Naive thymus-derived CD4-positive, alpha-beta T cell (primary cell): ENCODE data around the gene ZNF181. TPM values are rescaled to one million over a fixed set of nuclear protein-coding genes. Genes with fewer than 3 reads are reported as not detected.

Experiments used
- ATAC-seq: fragments of 150-1000 bp; cut with Tn5 transposase; 2 replicates; pipeline ENCODE4 v1.10.0; 2021; ENCODE audit warnings: mild to moderate bottlenecking, moderate library complexity
- CTCF ChIA-PET: fragments of 350-600 bp; sonication (Branson Sonifier 250); formaldehyde crosslinking; loops from one replicate; lab custom pipeline; 2021; ENCODE audit warnings: antibody characterized with exemption; lab: Charles Lee
- POLR2A ChIA-PET: fragments of 350-600 bp; sonication (Branson Sonifier 250); formaldehyde crosslinking; loops from one replicate; lab custom pipeline; 2021; ENCODE audit warnings: antibody characterized with exemption, inconsistent platforms; lab: Charles Lee
- DNase-seq, 9 donors: peaks; one replicate each; pipeline versions ENCODE4 v3.0.0 to v3.0.0-alpha.2; 2020 to 2022; ENCODE audit warnings: mixed read lengths in 1 of 9
- H3K27ac ChIP-seq: one replicate; pipeline ENCODE4 v1.7.0; 2013; ENCODE audit warnings: mild to moderate bottlenecking, low read depth, low read length, moderate library complexity
- H3K27me3 ChIP-seq, 2 donors: one replicate each; pipeline ENCODE4 v1.7.0; 2013; ENCODE audit warnings: low read length in 2 of 2, mild to moderate bottlenecking in 2 of 2, moderate library complexity in 2 of 2; ENCODE audit not compliant: control insufficient read depth in 2 of 2, insufficient read depth in 2 of 2
- H3K36me3 ChIP-seq, 3 experiments: 1 replicate in 2 of 3; 2 replicates in 1 of 3; pipeline ENCODE4 v1.7.0; 2013; ENCODE audit warnings: low read length in 3 of 3, mild to moderate bottlenecking in 3 of 3, moderate library complexity in 1 of 3; ENCODE audit not compliant: insufficient read depth in 3 of 3, control insufficient read depth in 2 of 3
- H3K4me1 ChIP-seq, 2 donors: one replicate each; pipeline ENCODE4 v1.7.0; 2013; ENCODE audit warnings: low read length in 2 of 2, mild to moderate bottlenecking in 2 of 2, moderate library complexity in 1 of 2; ENCODE audit not compliant: control insufficient read depth in 2 of 2, insufficient read depth in 2 of 2
- H3K4me3 ChIP-seq: 2 replicates; pipeline ENCODE4 v1.7.0; 2013; ENCODE audit warnings: mild to moderate bottlenecking, low read length
- H3K9me3 ChIP-seq, 3 experiments: 1 replicate in 2 of 3; 2 replicates in 1 of 3; pipeline ENCODE4 v1.7.0; 2013; ENCODE audit warnings: low read length in 3 of 3; ENCODE audit not compliant: control insufficient read depth in 2 of 3
- H3K27ac Mint-ChIP-seq, 9 donors: one replicate each; pipeline ENCODE4 v1.8.0; 2020 to 2022; ENCODE audit warnings: mixed read lengths in 9 of 9, mild to moderate bottlenecking in 8 of 9, moderate library complexity in 5 of 9, inconsistent platforms in 2 of 9
- H3K27me3 Mint-ChIP-seq, 5 donors: one replicate each; pipeline ENCODE4 v1.8.0; 2021 to 2022; ENCODE audit warnings: mixed read lengths in 5 of 5, mild to moderate bottlenecking in 1 of 5
- H3K36me3 Mint-ChIP-seq, 5 donors: one replicate each; pipeline ENCODE4 v1.8.0; 2020 to 2022; ENCODE audit warnings: mixed read lengths in 5 of 5, mild to moderate bottlenecking in 3 of 5, inconsistent platforms in 1 of 5
- H3K4me1 Mint-ChIP-seq, 7 donors: one replicate each; pipeline ENCODE4 v1.8.0; 2020 to 2022; ENCODE audit warnings: mixed read lengths in 7 of 7, mild to moderate bottlenecking in 3 of 7, inconsistent platforms in 1 of 7
- H3K4me3 Mint-ChIP-seq, 10 donors: one replicate each; pipeline ENCODE4 v1.8.0; 2020 to 2022; ENCODE audit warnings: mild to moderate bottlenecking in 10 of 10, mixed read lengths in 10 of 10, moderate library complexity in 6 of 10, inconsistent platforms in 2 of 10
- H3K9me3 Mint-ChIP-seq, 11 donors: one replicate each; pipeline ENCODE4 v1.8.0; 2020 to 2022; ENCODE audit warnings: mixed read lengths in 11 of 11, mild to moderate bottlenecking in 4 of 11, inconsistent platforms in 1 of 11, moderate library complexity in 1 of 11
- intact Hi-C, 2 donors: fragments of 100-400 bp; cut with micrococcal nuclease; formaldehyde crosslinking; loops; one replicate each; pipeline ENCODE4 v1.15.1; 2023
- polyA plus RNA-seq, 2 donors: library from polyadenylated mRNA; unstranded; fragments of 300-500 nt; fragmentation: Illumina TruSeq; gene quantifications; one replicate each; pipeline ENCODE4 v1.2.3, GENCODE V29; 2021
- total RNA-seq, 6 experiments: library from RNA in 5 of 6; stranded (reverse) in 5 of 6; gene quantifications; 1 replicate in 5 of 6; 2 replicates in 1 of 6; pipeline ENCODE4 v1.2.3 and lab custom pipeline; 2021 to 2026

The ZNF181 gene
- total and polyA plus RNA-seq, 7 experiments from 2014 or later = 4.8 to 36.0 (median 25.5) TPM

DNA sequence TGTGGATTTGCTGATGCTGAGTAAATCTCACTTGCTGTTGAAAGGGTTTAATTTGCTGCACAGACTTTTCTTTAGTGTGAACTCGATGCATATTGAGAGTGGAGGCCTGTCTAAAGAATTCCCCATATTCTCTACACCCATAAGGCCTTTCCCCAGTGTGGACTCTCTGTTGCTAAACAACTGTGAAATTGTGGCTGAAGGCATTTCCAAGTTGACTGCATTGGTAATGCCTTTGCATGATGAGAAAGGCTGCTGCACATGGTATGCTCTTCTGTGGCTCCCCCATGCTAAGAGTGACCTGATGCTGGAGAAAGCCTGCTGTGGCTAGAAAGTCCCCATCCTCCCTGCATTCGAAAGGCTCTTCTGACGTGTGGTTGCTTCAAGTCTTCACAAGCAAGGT is 45.6 kb downstream of the ZNF181 start:
- Mint-ChIP-seq H3K9me3 (peaks cover 2 to 27% (median 7%) of the 10 kb centered on the region in 11 donors), H3K27me3 (peaks cover 0 to 15% (median 5%) of the 10 kb centered on the region in 5 donors), H3K36me3 (peaks cover 0 to 26% (median 10%) of the 10 kb centered on the region in 5 donors), H3K4me1 (peaks cover 0 to 5% (median 0%) of the 10 kb centered on the region in 7 donors), H3K27ac (no peak overlapping the region), H3K4me3 (no peak overlapping the region)
- Histone ChIP-seq H3K4me1 (no peaks in the 10 kb centered on the region), H3K27ac (no peak overlapping the region), H3K36me3 (no peaks in the 10 kb centered on the region), H3K9me3 (no peaks in the 10 kb centered on the region), H3K4me3 (no peak overlapping the region), H3K27me3 (no peaks in the 10 kb centered on the region)
- ChIA-PET CTCF (no interaction called here), POLR2A (no interaction called here)
- ATAC-seq (no peak), DNase-seq (no peak)
- intact Hi-C loops = loop anchor here in 1 of 2 donors (10.0 kb wide), 1 partner anchor 145 kb away; the partner anchor contains the start of gene ZNF30

DNA sequence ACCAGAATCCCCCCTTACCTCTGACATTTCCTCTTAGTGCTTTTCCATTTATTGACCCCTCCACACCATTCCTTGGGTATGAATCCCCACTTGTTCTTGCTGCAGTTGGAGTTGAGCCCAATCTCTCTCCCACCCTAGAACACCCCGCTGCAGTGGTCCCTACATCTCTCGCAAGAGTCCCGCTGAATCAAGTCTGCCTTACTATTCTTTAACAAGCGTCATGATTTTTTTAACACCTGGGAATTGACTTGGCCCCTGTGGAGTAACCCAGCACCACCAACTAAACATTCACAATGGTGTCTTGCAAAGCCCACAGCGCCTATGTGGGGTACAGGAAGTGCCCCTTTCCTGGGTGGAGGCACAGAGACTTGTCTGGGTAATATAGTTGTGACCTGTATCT is 52.2 kb downstream of the ZNF181 start:
- ChIA-PET POLR2A (no interaction called here), CTCF (no interaction called here)
- Mint-ChIP-seq H3K4me3 (no peak overlapping the region), H3K27ac (no peak overlapping the region), H3K4me1 (no peaks in the 10 kb centered on the region), H3K27me3 (no peaks in the 10 kb centered on the region), H3K9me3 (peaks cover 0 to 15% (median 4%) of the 10 kb centered on the region in 11 donors), H3K36me3 (peaks cover 0 to 41% (median 20%) of the 10 kb centered on the region in 5 donors)
- H3K27ac ChIP-seq = no peak overlapping the region
- H3K36me3 ChIP-seq = no peaks in the 10 kb centered on the region
- H3K27me3 ChIP-seq = no peaks in the 10 kb centered on the region
- intact Hi-C loops = no loop called here
- no peaks in the 10 kb centered on the region for H3K9me3 ChIP-seq
- DNase-seq (no peak), ATAC-seq (no peak)
- no peak overlapping the region for H3K4me3 ChIP-seq
- no peaks in the 10 kb centered on the region for H3K4me1 ChIP-seq

DNA sequence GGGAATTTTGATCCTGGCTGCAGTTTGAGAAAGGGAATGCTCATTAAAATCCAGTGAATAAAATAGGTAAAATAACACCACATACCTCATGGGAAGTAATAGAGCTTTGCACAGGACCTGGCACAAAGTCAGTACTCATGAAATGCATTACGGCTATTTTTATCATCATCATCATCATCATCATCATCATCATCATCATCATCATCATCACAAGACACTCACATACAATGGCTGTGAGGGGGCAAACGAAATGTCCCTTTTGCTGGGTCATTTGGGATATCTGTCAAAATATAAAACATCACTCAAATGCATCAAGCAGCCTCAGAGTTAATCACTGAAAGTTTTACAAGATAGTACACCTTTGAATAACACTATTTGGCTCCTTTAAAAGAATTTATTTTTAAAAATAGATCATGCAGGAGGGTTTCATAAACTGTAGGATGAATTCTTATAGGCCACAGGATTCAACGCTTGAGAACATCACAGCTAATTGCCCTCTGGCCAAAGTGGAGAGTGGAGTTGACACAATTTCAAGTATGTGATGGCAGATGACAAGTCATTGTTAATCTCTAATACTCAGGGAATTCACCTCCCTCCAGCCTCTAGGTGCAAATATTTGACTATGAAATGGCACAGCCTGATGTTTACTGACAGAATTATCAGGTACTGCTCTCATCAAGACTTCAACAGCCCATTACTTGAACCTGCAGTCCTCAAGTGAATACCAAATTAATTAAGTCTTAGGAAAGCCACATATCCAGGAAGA is 53.2 kb downstream of the ZNF181 start:
- no peak overlapping the region for H3K4me3 ChIP-seq
- H3K36me3 ChIP-seq = no peaks in the 10 kb centered on the region
- intact Hi-C loops = no loop called here
- POLR2A ChIA-PET = no interaction called here
- Mint-ChIP-seq H3K27me3 (no peaks in the 10 kb centered on the region), H3K27ac (no peak overlapping the region), H3K4me1 (no peaks in the 10 kb centered on the region), H3K9me3 (peaks cover 0 to 18% (median 4%) of the 10 kb centered on the region in 11 donors), H3K4me3 (no peak overlapping the region), H3K36me3 (peaks cover 0 to 41% (median 20%) of the 10 kb centered on the region in 5 donors)
- H3K9me3 ChIP-seq = no peaks in the 10 kb centered on the region
- CTCF ChIA-PET = no interaction called here
- no peak for ATAC-seq
- DNase-seq = no peak
- no peak overlapping the region for H3K27ac ChIP-seq
- H3K27me3 ChIP-seq = no peaks in the 10 kb centered on the region
- H3K4me1 ChIP-seq = no peaks in the 10 kb centered on the region

DNA sequence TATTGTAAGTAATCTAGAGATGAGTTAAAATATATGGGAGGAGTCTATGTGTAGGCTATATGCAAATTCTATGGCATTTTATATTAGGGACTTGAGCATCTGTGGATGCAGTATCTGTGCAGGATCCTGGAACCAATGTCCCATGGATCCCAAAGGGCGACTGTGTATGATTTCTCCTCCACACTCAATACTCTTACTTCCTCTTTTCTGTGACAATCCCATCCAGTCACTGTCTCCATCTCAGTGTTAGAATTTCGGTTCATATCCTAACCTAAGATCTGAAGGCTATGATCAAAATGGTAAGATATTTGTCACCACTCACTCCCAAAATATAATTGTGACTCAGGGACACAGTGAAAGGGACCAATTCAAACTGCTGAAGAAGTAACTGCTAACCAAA is 54.0 kb downstream of the ZNF181 start:
- Mint-ChIP-seq H3K36me3 (peaks cover 0 to 48% (median 22%) of the 10 kb centered on the region in 5 donors), H3K27me3 (no peaks in the 10 kb centered on the region), H3K27ac (no peak overlapping the region), H3K9me3 (peaks cover 0 to 23% (median 4%) of the 10 kb centered on the region in 11 donors), H3K4me1 (peaks cover 0 to 4% (median 2%) of the 10 kb centered on the region in 7 donors), H3K4me3 (no peak overlapping the region)
- no peak overlapping the region for H3K27ac ChIP-seq
- no peak overlapping the region for H3K4me3 ChIP-seq
- CTCF ChIA-PET = no interaction called here
- POLR2A ChIA-PET = no interaction called here
- H3K9me3 ChIP-seq = no peaks in the 10 kb centered on the region
- no peaks in the 10 kb centered on the region for H3K4me1 ChIP-seq
- intact Hi-C loops = no loop called here
- H3K36me3 ChIP-seq = no peaks in the 10 kb centered on the region
- no peak for ATAC-seq
- no peak for DNase-seq
- no peaks in the 10 kb centered on the region for H3K27me3 ChIP-seq

DNA sequence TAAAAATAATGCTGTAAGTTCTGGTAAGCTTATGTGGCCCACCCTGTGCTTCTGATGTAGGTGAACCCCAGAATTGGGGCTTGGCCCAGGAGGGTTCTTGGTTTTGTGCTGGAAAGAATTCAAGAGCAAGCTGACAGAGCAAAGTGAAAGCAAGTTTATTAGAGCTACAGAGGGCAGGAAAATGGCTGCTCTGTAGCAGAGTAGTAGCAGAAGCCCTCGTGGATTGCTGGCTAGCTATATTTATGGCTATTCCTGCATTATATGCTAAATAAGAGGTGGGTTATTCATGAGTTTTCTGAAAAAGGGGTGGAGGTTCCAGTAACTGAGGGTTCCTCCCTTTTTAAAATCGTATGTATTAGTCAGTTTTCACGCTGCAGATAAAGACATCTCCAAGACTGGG is 59.5 kb downstream of the ZNF181 start:
- ChIA-PET CTCF (interaction anchor here (0.9 kb wide), 1 partner anchor 36 kb away, joined by 3 read pairs; no protein-coding TSS in a partner anchor), POLR2A (no interaction called here)
- Histone ChIP-seq H3K9me3 (no peaks in the 10 kb centered on the region), H3K27ac (no peak overlapping the region), H3K36me3 (no peaks in the 10 kb centered on the region), H3K27me3 (no peaks in the 10 kb centered on the region), H3K4me3 (no peak overlapping the region), H3K4me1 (no peaks in the 10 kb centered on the region)
- intact Hi-C loops = no loop called here
- no peak for DNase-seq
- no peak for ATAC-seq
- peak overlapping the region in 8 of 9 donors; percentile 24 to 83 (median 47) for H3K27ac Mint-ChIP-seq
- H3K4me1 Mint-ChIP-seq = peaks cover 0 to 23% (median 17%) of the 10 kb centered on the region in 7 donors
- peaks cover 3 to 34% (median 7%) of the 10 kb centered on the region in 11 donors for H3K9me3 Mint-ChIP-seq
- H3K36me3 Mint-ChIP-seq = peaks cover 0 to 41% (median 13%) of the 10 kb centered on the region in 5 donors
- H3K4me3 Mint-ChIP-seq = peak overlapping the region in 5 of 10 donors; percentile 10 to 43 (median 22)
- no peaks in the 10 kb centered on the region for H3K27me3 Mint-ChIP-seq

DNA sequence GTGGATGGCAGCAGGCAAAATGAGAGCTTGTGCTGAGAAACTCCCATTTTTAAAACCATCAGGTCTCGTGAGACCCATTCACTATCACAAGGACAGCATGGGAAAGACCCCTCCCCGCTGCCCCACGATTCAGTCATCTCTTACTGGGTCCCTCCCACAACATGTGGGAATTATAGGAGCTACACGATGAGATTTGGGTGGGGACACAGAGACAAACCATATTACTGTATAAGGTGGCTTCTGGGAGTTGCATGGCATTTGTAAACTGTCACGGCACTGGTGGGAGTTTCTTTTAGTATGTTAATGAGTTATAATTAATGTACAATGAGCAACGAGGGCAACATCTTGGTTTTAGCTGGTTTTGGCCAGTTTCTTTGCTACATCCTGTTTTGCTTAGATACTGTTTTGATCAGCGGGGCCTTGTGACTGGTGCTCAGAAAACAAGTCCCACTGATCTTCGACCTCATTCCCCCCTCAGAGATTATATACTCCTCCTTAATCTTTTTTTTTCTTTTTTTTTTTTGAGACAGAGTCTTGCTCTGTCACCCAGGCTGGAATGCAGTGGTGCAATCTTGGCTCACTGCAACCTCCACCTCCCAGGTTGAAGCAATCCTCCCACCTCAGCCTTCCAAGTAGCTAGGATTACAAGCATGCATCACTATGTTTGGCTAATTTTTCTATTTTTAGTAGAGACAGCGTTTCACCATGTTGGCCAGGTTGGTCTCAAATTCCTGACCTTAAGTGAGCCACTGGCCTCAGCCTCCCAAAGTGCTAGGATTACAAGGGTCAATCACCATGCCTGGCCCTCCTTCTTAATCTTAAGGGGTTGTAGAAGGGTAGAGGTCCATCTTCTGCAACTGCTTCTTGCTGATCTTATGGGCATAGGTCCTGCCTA is 60.3 kb downstream of the ZNF181 start:
- intact Hi-C loops = no loop called here
- H3K27ac ChIP-seq = no peak overlapping the region
- CTCF ChIA-PET = no interaction called here
- DNase-seq = peak in 2 of 9 donors; percentile 15 to 16
- H3K4me1 Mint-ChIP-seq = peaks cover 0 to 23% (median 17%) of the 10 kb centered on the region in 7 donors
- H3K27me3 Mint-ChIP-seq = no peaks in the 10 kb centered on the region
- POLR2A ChIA-PET = interaction anchor here (0.6 kb wide), 1 partner anchor 167 kb away, joined by 5 read pairs; no protein-coding TSS in a partner anchor
- ATAC-seq = no peak
- no peaks in the 10 kb centered on the region for H3K36me3 ChIP-seq
- no peaks in the 10 kb centered on the region for H3K27me3 ChIP-seq
- H3K36me3 Mint-ChIP-seq = peaks cover 0 to 46% (median 13%) of the 10 kb centered on the region in 5 donors
- H3K4me1 ChIP-seq = no peaks in the 10 kb centered on the region
- H3K27ac Mint-ChIP-seq = peak overlapping the region in 5 of 9 donors; percentile 24 to 77 (median 45)
- peak overlapping the region in 3 of 10 donors; percentile 12 to 43 (median 22) for H3K4me3 Mint-ChIP-seq
- no peaks in the 10 kb centered on the region for H3K9me3 ChIP-seq
- peaks cover 4 to 39% (median 10%) of the 10 kb centered on the region in 11 donors for H3K9me3 Mint-ChIP-seq
- no peak overlapping the region for H3K4me3 ChIP-seq
